Neural cell (in vitro differentiated cells): ENCODE measurements around the gene SUMO2. TPM values are rescaled to one million over a fixed set of nuclear protein-coding genes. Genes with fewer than 3 reads are reported as not detected.

ENCODE experiments used
- H2AFZ ChIP-seq: fragments of 200-600, 300-800 bp; sonication (generic), shearing (Covaris generic); 2 replicates; pipeline ENCODE4 v1.6.0; 2014; ENCODE audit warnings: low read depth, mild to moderate bottlenecking, antibody characterized with exemption, low read length, moderate library complexity
- H3F3A ChIP-seq: fragments of 200-600 bp; shearing (Covaris generic); 2 replicates; pipeline ENCODE4 v1.6.1; 2016; ENCODE audit warnings: mild to moderate bottlenecking, moderate library complexity, mixed read lengths, antibody characterized with exemption, low read length; ENCODE audit not compliant: insufficient read depth, poor library complexity, severe bottlenecking
- H3K27ac ChIP-seq: fragments of 200-600, 300-800 bp; sonication (generic), shearing (Covaris generic); 2 replicates; pipeline ENCODE4 v1.5.1; 2014; ENCODE audit warnings: mild to moderate bottlenecking, low read length, moderate library complexity
- H3K27me3 ChIP-seq: fragments of 300-800, 200-600 bp; sonication (generic), shearing (Covaris generic); 2 replicates; pipeline ENCODE4 v1.6.0; 2014; ENCODE audit warnings: mild to moderate bottlenecking, low read depth, low read length, moderate library complexity; ENCODE audit not compliant: insufficient read depth
- H3K36me3 ChIP-seq: fragments of 300-800, 200-600 bp; sonication (generic), shearing (Covaris generic); 2 replicates; pipeline ENCODE4 v1.5.1; 2014; ENCODE audit warnings: mild to moderate bottlenecking, antibody characterized with exemption, low read length, moderate library complexity; ENCODE audit not compliant: insufficient read depth
- H3K4me2 ChIP-seq: fragments of 300-800, 200-600 bp; sonication (generic), shearing (Covaris generic); 2 replicates; pipeline ENCODE4 v1.6.0; 2014; ENCODE audit warnings: mild to moderate bottlenecking, low read length
- H3K4me3 ChIP-seq: fragments of 300-800, 200-600 bp; sonication (generic), shearing (Covaris generic); 2 replicates; pipeline ENCODE4 v1.5.1; 2014; ENCODE audit warnings: mild to moderate bottlenecking, low read length, moderate library complexity
- H3K79me2 ChIP-seq: fragments of 200-600 bp; shearing (Covaris generic); replicated peaks from 2 replicates; pipeline ENCODE4 v1.6.0; 2014; ENCODE audit warnings: mild to moderate bottlenecking, low read length, moderate library complexity; ENCODE audit not compliant: insufficient read depth
- H3K9ac ChIP-seq: fragments of 300-800, 200-600 bp; sonication (generic), shearing (Covaris generic); 2 replicates; pipeline ENCODE4 v1.6.1; 2016; ENCODE audit warnings: mild to moderate bottlenecking, low read length, mixed read lengths
- H3K9me2 ChIP-seq: fragments of 200-600 bp; shearing (Covaris generic); 2 replicates; pipeline ENCODE4 v1.6.1; 2016; ENCODE audit warnings: mild to moderate bottlenecking, low read length, mixed read lengths; ENCODE audit not compliant: insufficient read depth
- H3K9me3 ChIP-seq: fragments of 200-600, 300-800 bp; sonication (generic), shearing (Covaris generic); 2 replicates; pipeline ENCODE4 v1.6.1; 2016; ENCODE audit warnings: mild to moderate bottlenecking, mixed run types, low read length, moderate library complexity, mixed read lengths
- H4K20me1 ChIP-seq: fragments of 200-600 bp; shearing (Covaris generic); 2 replicates; pipeline ENCODE4 v1.6.1; 2016; ENCODE audit warnings: mild to moderate bottlenecking, mixed run types; ENCODE audit not compliant: insufficient read depth
- EP300 ChIP-seq: fragments of 450-650 bp; conservative IDR thresholded peaks from 2 replicates; pipeline ENCODE4 v1.6.1; 2014; ENCODE audit warnings: antibody characterized with exemption, mild to moderate bottlenecking, moderate library complexity; ENCODE audit not compliant: poor library complexity, severe bottlenecking
- EZH2 ChIP-seq: fragments of 200-600, 300-800 bp; shearing (Covaris generic), sonication (generic); IDR thresholded peaks from 2 replicates; pipeline ENCODE4 v1.6.1; 2014; ENCODE audit warnings: antibody characterized with exemption, low read length, borderline replicate concordance, mild to moderate bottlenecking; ENCODE audit not compliant: insufficient read depth, poor library complexity, severe bottlenecking
- MXI1 ChIP-seq: fragments of 450-650 bp; conservative IDR thresholded peaks from 2 replicates; pipeline ENCODE4 v1.6.1; 2014; ENCODE audit warnings: antibody characterized with exemption, mild to moderate bottlenecking; ENCODE audit not compliant: poor library complexity, severe bottlenecking
- POLR2AphosphoS5 ChIP-seq: IDR thresholded peaks from 2 replicates; pipeline ENCODE4 v1.6.1; 2012
- RAD21 ChIP-seq: fragments of 450-650 bp; conservative IDR thresholded peaks from 2 replicates; pipeline ENCODE4 v1.6.1; 2014; ENCODE audit warnings: antibody characterized with exemption, mild to moderate bottlenecking, moderate library complexity
- SMC3 ChIP-seq: fragments of 450-650 bp; conservative IDR thresholded peaks from 2 replicates; pipeline ENCODE4 v1.6.1; 2014; ENCODE audit warnings: antibody characterized with exemption, mild to moderate bottlenecking, moderate library complexity; ENCODE audit not compliant: poor library complexity
- TAF1 ChIP-seq: IDR thresholded peaks from 2 replicates; pipeline ENCODE4 v1.6.1; 2012; ENCODE audit warnings: low read depth
- polyA plus RNA-seq: library from polyadenylated mRNA; depleted of rRNA; stranded (reverse); fragments of >200 nt; gene quantifications from 2 replicates; pipeline ENCODE4 v1.2.3, GENCODE V29; 2014
- TF ChIP-seq, protein P1 (sequence below): IDR thresholded peaks from 2 replicates; pipeline ENCODE4 v1.6.1; 2012; ENCODE audit warnings: borderline replicate concordance
- TF ChIP-seq, protein P2 (sequence below): fragments of 450-650 bp; IDR thresholded peaks from 2 replicates; pipeline ENCODE4 v1.5.1; 2014; ENCODE audit warnings: antibody characterized with exemption, mild to moderate bottlenecking, moderate library complexity; ENCODE audit not compliant: poor library complexity, severe bottlenecking

SUMO2 gene
- polyA plus RNA-seq, 1 donor from 2014 or later: 283 TPM

DNA sequence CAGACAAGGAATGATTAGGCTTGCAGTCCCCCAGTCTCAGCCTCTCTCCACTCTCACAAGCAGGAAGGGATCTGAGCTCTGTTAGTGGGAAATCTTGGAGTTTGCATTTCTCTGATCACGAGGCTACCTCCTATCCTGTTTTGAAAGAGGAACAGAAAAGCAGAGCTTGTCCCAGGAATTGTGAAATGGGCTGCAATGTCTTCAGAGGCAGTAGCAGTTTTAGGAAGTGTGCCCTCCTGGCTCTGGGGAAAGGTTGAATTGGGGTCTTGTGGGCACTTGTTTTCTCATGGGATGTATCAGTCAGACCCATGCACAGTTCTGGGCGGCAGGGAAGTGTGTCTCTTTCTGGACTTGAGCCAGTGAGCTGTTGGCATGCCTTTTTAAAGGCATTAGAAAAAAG lies 45.5 kb upstream of the SUMO2 start:
- Histone ChIP-seq H2AFZ (no peak overlapping the region), H3K4me3 (no peak overlapping the region), H3K4me2 (no peak overlapping the region), H3K9ac (no peak overlapping the region), H3K79me2 (no peaks in the 10 kb centered on the region), H3K9me3 (no peaks in the 10 kb centered on the region), H3K36me3 (peaks cover 5% of the 10 kb centered on the region), H4K20me1 (no peaks in the 10 kb centered on the region), H3F3A (no peaks in the 10 kb centered on the region), H3K27ac (no peak overlapping the region), H3K9me2 (no peaks in the 10 kb centered on the region), H3K27me3 (no peaks in the 10 kb centered on the region)
- TF ChIP-seq POLR2AphosphoS5 (no peak), MXI1 (no peak), RAD21 (no peak), SMC3 (no peak), TAF1 (no peak), EZH2 (no peak), EP300 (no peak)
- TF ChIP-seq, protein P1, sequence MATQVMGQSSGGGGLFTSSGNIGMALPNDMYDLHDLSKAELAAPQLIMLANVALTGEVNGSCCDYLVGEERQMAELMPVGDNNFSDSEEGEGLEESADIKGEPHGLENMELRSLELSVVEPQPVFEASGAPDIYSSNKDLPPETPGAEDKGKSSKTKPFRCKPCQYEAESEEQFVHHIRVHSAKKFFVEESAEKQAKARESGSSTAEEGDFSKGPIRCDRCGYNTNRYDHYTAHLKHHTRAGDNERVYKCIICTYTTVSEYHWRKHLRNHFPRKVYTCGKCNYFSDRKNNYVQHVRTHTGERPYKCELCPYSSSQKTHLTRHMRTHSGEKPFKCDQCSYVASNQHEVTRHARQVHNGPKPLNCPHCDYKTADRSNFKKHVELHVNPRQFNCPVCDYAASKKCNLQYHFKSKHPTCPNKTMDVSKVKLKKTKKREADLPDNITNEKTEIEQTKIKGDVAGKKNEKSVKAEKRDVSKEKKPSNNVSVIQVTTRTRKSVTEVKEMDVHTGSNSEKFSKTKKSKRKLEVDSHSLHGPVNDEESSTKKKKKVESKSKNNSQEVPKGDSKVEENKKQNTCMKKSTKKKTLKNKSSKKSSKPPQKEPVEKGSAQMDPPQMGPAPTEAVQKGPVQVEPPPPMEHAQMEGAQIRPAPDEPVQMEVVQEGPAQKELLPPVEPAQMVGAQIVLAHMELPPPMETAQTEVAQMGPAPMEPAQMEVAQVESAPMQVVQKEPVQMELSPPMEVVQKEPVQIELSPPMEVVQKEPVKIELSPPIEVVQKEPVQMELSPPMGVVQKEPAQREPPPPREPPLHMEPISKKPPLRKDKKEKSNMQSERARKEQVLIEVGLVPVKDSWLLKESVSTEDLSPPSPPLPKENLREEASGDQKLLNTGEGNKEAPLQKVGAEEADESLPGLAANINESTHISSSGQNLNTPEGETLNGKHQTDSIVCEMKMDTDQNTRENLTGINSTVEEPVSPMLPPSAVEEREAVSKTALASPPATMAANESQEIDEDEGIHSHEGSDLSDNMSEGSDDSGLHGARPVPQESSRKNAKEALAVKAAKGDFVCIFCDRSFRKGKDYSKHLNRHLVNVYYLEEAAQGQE: no peak
- TF ChIP-seq, protein P2, sequence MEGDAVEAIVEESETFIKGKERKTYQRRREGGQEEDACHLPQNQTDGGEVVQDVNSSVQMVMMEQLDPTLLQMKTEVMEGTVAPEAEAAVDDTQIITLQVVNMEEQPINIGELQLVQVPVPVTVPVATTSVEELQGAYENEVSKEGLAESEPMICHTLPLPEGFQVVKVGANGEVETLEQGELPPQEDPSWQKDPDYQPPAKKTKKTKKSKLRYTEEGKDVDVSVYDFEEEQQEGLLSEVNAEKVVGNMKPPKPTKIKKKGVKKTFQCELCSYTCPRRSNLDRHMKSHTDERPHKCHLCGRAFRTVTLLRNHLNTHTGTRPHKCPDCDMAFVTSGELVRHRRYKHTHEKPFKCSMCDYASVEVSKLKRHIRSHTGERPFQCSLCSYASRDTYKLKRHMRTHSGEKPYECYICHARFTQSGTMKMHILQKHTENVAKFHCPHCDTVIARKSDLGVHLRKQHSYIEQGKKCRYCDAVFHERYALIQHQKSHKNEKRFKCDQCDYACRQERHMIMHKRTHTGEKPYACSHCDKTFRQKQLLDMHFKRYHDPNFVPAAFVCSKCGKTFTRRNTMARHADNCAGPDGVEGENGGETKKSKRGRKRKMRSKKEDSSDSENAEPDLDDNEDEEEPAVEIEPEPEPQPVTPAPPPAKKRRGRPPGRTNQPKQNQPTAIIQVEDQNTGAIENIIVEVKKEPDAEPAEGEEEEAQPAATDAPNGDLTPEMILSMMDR: no peak

DNA sequence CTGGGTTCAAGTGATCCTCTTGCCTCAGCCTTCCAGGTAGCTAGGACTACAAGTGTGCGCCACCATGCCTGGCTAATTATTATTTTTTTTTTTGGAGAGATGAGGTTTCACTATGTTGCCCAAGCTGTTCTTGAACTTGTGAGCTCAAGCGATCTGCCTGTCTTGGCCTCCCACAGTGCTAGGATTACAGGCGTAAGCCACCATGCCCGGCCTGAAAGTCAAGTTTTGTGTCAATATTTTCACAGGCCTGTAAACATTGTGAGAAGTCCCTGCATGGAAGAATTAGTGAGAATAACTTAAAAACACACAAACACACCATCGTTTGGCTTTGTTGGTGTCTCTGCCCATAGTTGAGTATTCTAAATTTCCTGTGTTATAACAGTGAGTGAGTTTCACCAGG lies 45.0 kb upstream of the SUMO2 start:
- Histone ChIP-seq H3K9me2 (no peaks in the 10 kb centered on the region), H2AFZ (no peak overlapping the region), H3F3A (no peaks in the 10 kb centered on the region), H3K27ac (no peak overlapping the region), H3K79me2 (no peaks in the 10 kb centered on the region), H3K36me3 (peaks cover 3% of the 10 kb centered on the region), H3K4me2 (no peak overlapping the region), H3K9ac (no peak overlapping the region), H3K9me3 (no peaks in the 10 kb centered on the region), H3K27me3 (no peaks in the 10 kb centered on the region), H4K20me1 (no peaks in the 10 kb centered on the region), H3K4me3 (no peak overlapping the region)
- TF ChIP-seq SMC3 (no peak), RAD21 (no peak), MXI1 (no peak), POLR2AphosphoS5 (no peak), EZH2 (no peak), EP300 (no peak), TAF1 (no peak)
- TF ChIP-seq, protein P1: no peak
- TF ChIP-seq, protein P2: no peak
